HL-60/S4 treated with retinoic acid at 250 ng/mL for 4 days and 3 days (cell line): ENCODE data around the gene SORD.
"Not testable (repeated sequence)": the region's sequence is repeated elsewhere in the genome, so short reads cannot be mapped to it uniquely, and the experiment has no call there.

Source experiments
- in situ Hi-C: fragments of 300-500 bp; cut with MboI; formaldehyde crosslinking; loops from 2 replicates; pipeline ENCODE4 v1.7.0; 2022; ENCODE audit warnings: low sequenced_read_pairs

SORD gene

GRCh38 chr15:45093622-45094357, 70.8 kb downstream of the SORD start:
- in situ Hi-C loops, result no loop called here

- in situ Hi-C loops, result no loop called here
Measured at GRCh38 chr15:45094358-45094730, 71.3 kb downstream of the SORD start.

- in situ Hi-C loops, result no loop called here
Measured at GRCh38 chr15:45095661-45096060, 72.7 kb downstream of the SORD start.

- in situ Hi-C loops, result no loop called here
Measured at GRCh38 chr15:45097466-45097865, 74.5 kb downstream of the SORD start.

GRCh38 chr15:45099549-45100165, 76.7 kb downstream of the SORD start:
- in situ Hi-C loops, result no loop called here

- in situ Hi-C loops, result no loop called here
Measured at GRCh38 chr15:45100884-45101625, 78.1 kb downstream of the SORD start.

- in situ Hi-C loops, result no loop called here
Measured at GRCh38 chr15:45101749-45102148, 78.8 kb downstream of the SORD start.

- in situ Hi-C loops, result no loop called here
Measured at GRCh38 chr15:45102226-45102625, 79.2 kb downstream of the SORD start.

- in situ Hi-C loops, result not testable (repeated sequence)
Measured at GRCh38 chr15:45104170-45104569, 81.2 kb downstream of the SORD start.

GRCh38 chr15:45105586-45105985, 82.6 kb downstream of the SORD start:
- in situ Hi-C loops, result no loop called here

GRCh38 chr15:45106002-45106790, 83.2 kb downstream of the SORD start:
- in situ Hi-C loops, result no loop called here

GRCh38 chr15:45107941-45108630, 85.1 kb downstream of the SORD start:
- in situ Hi-C loops, result no loop called here

GRCh38 chr15:45110256-45110820, 87.3 kb downstream of the SORD start:
- in situ Hi-C loops, result no loop called here

- in situ Hi-C loops, result no loop called here
Measured at GRCh38 chr15:45111390-45112142, 88.6 kb downstream of the SORD start.

- in situ Hi-C loops, result no loop called here
Measured at GRCh38 chr15:45112143-45112590, 89.2 kb downstream of the SORD start.

- in situ Hi-C loops, result no loop called here
Measured at GRCh38 chr15:45112591-45113379, 89.8 kb downstream of the SORD start.

GRCh38 chr15:45113380-45113990, 90.5 kb downstream of the SORD start:
- in situ Hi-C loops, result no loop called here

- in situ Hi-C loops, result no loop called here
Measured at GRCh38 chr15:45114076-45114750, 91.2 kb downstream of the SORD start, which contains the start of the genes DUOX2 and DUOXA2. Gene DUOX2, minus strand, starts transcription at chr15:45114172. Its CDS starts 761 bp downstream, at chr15:45113411. Gene DUOXA2, plus strand, starts transcription at chr15:45114326. Its CDS starts 280 bp downstream, at chr15:45114606.
